Fibroblast of the aortic adventitia (primary cell): ENCODE data around the gene ARHGAP15. TPM values are rescaled to one million over a fixed set of nuclear protein-coding genes. Genes with fewer than 3 reads are reported as not detected.

ENCODE experiments used
- DNase-seq: peaks from one replicate; pipeline ENCODE4 v3.0.0-alpha.2; 2010; ENCODE audit warnings: low read depth
- H3K4me3 ChIP-seq: 2 replicates; pipeline ENCODE4 v1.5.1; 2011; ENCODE audit warnings: low read depth, mild to moderate bottlenecking, control low read depth, low read length, moderate library complexity
- total RNA-seq: library from RNA; depleted of rRNA; stranded (reverse); fragments of >200 nt; gene quantifications from 2 replicates; pipeline ENCODE4 v1.2.3, GENCODE V29; 2012; ENCODE audit warnings: low replicate concordance
- TF ChIP-seq, protein P1 (sequence below): IDR thresholded peaks from 2 replicates; pipeline ENCODE4 v1.5.1; 2011; ENCODE audit warnings: mild to moderate bottlenecking, low read length, control low read depth, inconsistent platforms; ENCODE audit not compliant: insufficient read depth

The ARHGAP15 gene
- total RNA-seq, 1 donor, result not detected

DNA sequence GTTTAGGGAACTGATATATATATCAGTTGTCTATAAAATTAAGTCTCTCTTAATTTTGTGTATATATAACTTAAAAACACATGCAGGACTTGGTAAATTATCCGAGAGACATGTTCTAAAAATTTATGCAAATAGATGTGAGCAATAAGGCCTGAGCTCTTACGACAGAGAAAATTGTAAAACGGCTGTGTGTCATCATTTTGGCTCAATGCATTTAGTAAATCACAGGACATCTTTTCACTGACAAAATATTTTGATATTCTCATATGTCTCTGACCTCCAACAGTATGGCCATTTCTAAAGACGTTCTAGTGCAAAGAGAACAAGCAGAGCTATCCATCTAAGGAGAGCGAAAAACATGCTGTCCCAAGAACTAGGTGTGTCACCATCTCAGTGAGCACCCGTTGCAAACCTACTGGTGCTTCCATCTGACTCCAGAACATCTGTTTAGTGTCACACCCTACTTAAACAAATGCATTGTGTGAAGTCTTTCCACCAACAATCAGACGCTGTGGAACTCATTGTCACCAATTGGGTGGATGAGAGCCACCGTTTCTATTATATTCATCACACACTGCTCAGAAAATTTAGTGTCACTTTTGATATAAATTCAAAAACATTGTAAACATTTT lies 108.0 kb downstream of the ARHGAP15 start:
- DNase-seq, result no peak
- H3K4me3 ChIP-seq, result no peak overlapping the region
- TF ChIP-seq, protein P1, sequence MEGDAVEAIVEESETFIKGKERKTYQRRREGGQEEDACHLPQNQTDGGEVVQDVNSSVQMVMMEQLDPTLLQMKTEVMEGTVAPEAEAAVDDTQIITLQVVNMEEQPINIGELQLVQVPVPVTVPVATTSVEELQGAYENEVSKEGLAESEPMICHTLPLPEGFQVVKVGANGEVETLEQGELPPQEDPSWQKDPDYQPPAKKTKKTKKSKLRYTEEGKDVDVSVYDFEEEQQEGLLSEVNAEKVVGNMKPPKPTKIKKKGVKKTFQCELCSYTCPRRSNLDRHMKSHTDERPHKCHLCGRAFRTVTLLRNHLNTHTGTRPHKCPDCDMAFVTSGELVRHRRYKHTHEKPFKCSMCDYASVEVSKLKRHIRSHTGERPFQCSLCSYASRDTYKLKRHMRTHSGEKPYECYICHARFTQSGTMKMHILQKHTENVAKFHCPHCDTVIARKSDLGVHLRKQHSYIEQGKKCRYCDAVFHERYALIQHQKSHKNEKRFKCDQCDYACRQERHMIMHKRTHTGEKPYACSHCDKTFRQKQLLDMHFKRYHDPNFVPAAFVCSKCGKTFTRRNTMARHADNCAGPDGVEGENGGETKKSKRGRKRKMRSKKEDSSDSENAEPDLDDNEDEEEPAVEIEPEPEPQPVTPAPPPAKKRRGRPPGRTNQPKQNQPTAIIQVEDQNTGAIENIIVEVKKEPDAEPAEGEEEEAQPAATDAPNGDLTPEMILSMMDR, result no peak

DNA sequence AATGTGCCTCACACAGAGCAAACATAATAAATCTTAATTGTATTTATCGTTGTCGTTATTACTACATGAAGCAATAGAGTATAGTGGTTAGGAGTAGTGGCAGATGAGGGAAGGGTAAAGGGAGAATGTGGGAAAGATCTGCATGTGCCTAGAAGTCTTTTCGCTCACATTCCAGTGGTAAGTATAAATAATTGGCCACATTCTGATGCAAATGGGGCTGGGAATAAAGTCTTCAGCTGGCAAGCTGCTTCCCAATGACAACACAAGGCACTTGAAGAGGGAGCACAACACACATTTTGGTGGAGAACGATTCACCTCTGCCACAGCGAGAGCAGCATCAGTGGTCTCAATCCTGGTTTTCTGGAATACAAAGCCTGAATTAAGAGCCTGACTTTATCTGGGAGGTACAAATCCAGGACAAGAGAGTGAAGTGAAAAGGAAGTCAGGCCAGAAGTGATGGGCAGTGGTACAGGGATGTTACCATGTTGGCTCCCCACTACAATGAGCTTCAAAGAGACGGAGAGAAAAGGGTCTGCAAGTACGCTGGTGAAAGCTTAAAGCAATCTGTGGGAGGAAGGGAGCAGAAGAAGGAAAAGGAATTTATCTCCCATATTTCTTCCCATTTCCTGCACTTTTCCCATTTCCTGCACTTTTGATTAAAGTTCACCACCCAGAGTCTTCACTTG lies 112.3 kb downstream of the ARHGAP15 start:
- TF ChIP-seq, protein P1, result no peak
- no peak overlapping the region for H3K4me3 ChIP-seq
- DNase-seq, result no peak

DNA sequence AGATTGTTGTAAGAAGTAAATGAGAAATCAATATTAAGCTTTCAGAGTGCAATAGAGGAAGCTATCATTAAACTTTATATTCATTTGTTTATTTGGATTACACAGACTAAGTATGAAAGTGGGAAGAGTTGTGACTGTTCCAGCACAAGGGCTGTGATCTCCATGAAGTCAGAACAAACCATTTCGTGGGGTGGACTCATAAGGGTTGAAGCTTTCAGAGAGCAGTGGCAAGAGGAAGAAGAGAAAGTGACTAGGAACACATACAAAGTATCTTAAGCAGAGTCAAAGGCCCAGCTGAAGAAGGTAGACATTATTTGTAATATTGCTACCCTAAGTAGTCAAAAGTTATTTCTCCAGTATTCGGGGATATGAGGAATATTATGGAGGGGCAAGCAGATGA lies 117.0 kb downstream of the ARHGAP15 start:
- H3K4me3 ChIP-seq, result no peak overlapping the region
- TF ChIP-seq, protein P1, result no peak
- no peak for DNase-seq

DNA sequence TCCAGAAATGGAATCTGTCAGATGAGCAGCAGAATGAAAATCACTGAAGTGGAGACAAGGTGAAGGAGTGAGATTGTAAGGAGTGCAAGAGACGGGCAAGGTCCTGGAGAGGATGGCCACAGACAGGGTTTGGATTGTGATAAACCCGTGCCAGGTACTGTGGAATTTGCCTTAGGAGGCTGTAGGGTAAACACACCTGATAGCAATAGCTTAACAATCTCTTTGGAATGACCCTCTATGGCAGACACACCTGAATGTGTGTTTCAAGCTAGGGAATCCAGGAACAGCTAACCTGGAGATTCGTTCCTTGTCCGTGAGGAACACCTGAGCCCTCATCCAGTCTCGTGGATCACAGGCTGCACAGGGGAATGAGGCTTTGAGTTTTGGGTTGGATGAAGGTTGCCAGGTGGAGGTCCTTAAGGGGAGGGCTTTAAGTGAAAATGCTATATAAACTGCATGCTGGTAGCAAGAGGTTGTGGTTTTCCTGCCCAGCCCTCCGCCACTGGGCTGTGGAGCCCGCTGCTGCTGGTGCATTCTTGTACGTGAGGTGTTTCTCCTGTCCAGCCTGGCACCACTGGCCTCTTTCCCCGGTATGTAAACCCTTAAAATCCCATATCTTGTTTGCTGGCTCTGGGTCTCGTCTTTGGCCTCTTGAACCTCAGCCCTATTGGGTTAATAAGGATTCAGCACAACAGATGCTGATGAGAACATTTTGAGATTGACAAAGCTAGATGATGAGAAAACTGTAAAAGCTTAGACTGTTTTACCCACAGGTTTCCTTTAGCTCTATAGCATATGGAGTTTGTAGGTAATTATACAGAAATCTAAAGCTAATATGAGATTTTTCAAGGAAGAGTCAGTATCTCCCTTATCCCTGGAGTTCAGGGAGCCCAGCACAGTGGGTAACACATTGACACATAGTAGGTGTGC lies 117.9 kb downstream of the ARHGAP15 start:
- H3K4me3 ChIP-seq, result no peak overlapping the region
- DNase-seq, result no peak
- TF ChIP-seq, protein P1, result no peak

DNA sequence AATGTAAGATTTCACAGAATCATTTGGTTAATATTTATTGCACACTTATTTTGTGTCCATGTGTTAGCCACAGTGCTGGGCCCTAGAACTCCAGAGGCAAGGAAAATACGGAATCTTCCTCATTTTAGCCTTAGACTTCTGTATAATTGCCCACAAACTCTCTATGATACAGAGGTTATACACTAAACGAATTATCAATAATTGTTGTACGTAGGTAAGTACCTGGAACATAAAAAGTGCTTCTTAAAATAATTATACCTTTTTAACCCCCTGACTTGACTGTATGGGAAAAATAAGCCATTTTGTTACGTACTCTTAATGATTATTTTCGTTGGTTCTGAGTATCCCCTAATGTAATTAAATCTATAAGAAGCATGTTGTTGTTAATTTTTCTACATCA lies 119.4 kb downstream of the ARHGAP15 start:
- H3K4me3 ChIP-seq, result no peak overlapping the region
- TF ChIP-seq, protein P1, result no peak
- DNase-seq, result no peak

DNA sequence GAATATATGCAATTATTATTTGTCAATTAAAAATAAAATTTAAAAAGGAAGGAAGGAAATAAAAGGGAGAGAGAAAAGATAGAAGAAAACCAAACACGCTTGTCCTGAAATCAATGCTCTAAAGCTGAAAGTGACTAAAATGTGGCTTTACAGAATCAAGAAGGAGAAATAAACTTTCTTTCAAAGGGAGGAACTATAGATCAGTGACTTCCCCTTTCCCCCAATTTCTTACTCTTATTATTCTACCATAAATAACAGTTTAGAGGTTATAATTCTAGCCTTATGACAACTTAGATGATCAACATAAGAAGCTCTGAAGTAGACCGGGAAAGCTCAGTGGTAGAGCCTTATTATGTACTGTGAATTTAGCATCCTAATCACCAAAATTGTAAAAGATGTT lies 122.5 kb downstream of the ARHGAP15 start:
- TF ChIP-seq, protein P1, result no peak
- DNase-seq, result no peak
- H3K4me3 ChIP-seq, result no peak overlapping the region
